ENCODE data around the gene ZNF423. TPM values are rescaled to one million over a fixed set of nuclear protein-coding genes. Genes with fewer than 3 reads are reported as not detected.
"Not testable (repeated sequence)": the region's sequence is repeated elsewhere in the genome, so short reads cannot be mapped to it uniquely, and the experiment has no call there.

ZNF423 gene
- total RNA-seq, 2 experiments from 2014 or later: not detected

- H3K4me1 Mint-ChIP-seq: no peaks in the 10 kb centered on the region
- no peak overlapping the region for H3K4me3 Mint-ChIP-seq
- ChIA-PET CTCF (no interaction called here), POLR2A (no interaction called here)
- no peaks in the 10 kb centered on the region for H3K36me3 Mint-ChIP-seq (ENCODE audit: low read depth)
- no peaks in the 10 kb centered on the region for H3K9me3 Mint-ChIP-seq
- DNase-seq: no peak
- no peak overlapping the region for H3K27ac Mint-ChIP-seq
- H3K27me3 Mint-ChIP-seq: no peaks in the 10 kb centered on the region
These were observed 176.8 kb downstream of the ZNF423 start for GRCh38 chr16:49679095-49679494.

DNA sequence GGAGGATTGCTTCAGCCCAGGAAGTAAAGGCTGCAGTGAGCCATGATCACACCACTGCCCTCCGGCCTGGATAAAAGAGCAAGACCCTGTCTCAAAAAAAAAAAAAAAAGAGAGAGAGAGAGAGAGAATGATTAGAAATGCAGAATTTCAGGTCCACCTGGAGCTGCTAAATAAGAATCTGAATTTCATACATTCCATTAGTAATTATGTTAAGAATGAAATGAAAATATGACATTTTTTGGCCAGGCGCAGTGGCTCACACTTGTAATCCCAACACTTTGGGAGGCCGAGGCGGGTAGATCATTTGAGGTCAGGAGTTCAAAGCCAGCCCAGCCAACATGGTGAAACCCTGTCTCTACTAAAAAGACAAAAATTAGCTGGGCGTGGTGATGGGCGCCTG lies 178.3 kb downstream of the ZNF423 start:
- H3K27ac Mint-ChIP-seq; POLR2A ChIA-PET; DNase-seq; H3K4me3 Mint-ChIP-seq; H3K36me3 Mint-ChIP-seq (ENCODE audit: low read depth); H3K4me1 Mint-ChIP-seq; H3K9me3 Mint-ChIP-seq; CTCF ChIA-PET; H3K27me3 Mint-ChIP-seq: not testable (repeated sequence)

- H3K4me1 Mint-ChIP-seq: no peaks in the 10 kb centered on the region
- H3K27ac Mint-ChIP-seq: no peak overlapping the region
- no peaks in the 10 kb centered on the region for H3K36me3 Mint-ChIP-seq (ENCODE audit: low read depth)
- no peak overlapping the region for H3K4me3 Mint-ChIP-seq
- DNase-seq: no peak
- CTCF ChIA-PET: no interaction called here
- no peaks in the 10 kb centered on the region for H3K9me3 Mint-ChIP-seq
- POLR2A ChIA-PET: no interaction called here
- H3K27me3 Mint-ChIP-seq: no peaks in the 10 kb centered on the region
These were observed 180.5 kb downstream of the ZNF423 start for GRCh38 chr16:49675413-49675812.

DNA sequence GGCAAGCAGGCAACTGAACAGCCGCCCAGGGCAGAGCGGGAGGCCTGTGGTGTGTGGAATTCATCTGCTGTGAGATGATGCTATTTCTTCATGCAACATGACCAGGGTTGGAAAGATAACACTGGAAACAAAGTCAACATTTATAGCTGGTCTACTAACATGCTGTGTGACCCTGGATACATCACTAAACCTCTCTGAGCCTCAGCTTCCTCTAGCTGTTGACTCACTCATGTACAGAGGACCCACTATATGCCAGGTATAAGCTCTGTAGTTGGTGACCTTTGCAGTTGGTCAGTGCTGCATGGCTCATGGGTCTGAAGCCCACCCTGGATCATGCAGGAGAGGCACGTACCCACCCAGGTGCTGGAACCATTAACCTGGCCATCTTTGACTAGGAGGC lies 180.9 kb downstream of the ZNF423 start:
- POLR2A ChIA-PET: no interaction called here
- H3K27me3 Mint-ChIP-seq: no peaks in the 10 kb centered on the region
- H3K4me1 Mint-ChIP-seq: no peaks in the 10 kb centered on the region
- DNase-seq: no peak
- H3K9me3 Mint-ChIP-seq: no peaks in the 10 kb centered on the region
- CTCF ChIA-PET: no interaction called here
- no peak overlapping the region for H3K4me3 Mint-ChIP-seq
- H3K36me3 Mint-ChIP-seq (ENCODE audit: low read depth): no peaks in the 10 kb centered on the region
- no peak overlapping the region for H3K27ac Mint-ChIP-seq

DNA sequence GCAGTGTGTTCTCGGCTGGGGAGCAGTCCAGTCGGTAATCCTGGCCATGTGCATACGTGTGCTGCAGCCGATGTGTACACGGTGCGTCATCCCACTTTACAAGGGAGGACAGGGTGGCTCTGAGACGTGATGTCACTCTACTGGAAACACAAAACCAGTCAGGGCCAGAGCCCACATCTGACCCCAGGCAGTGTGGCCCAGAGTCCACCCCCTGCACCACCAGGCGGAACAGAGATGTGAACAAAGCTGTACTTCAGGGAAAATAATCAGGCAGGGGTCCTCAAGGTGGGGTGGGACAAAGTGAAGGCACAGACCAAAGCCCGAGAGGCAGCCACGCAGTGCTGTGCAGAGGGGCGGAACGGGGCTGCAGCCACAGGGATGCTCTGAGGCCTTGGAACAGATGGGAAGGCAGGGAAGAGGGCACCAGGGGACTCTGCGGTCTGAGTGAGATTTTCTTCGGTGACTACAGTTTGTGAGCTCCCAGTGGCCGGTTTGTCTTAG lies 181.5 kb downstream of the ZNF423 start:
- H3K36me3 Mint-ChIP-seq (ENCODE audit: low read depth): no peaks in the 10 kb centered on the region
- no peak overlapping the region for H3K27ac Mint-ChIP-seq
- CTCF ChIA-PET: no interaction called here
- POLR2A ChIA-PET: no interaction called here
- DNase-seq: no peak
- no peaks in the 10 kb centered on the region for H3K9me3 Mint-ChIP-seq
- no peak overlapping the region for H3K4me3 Mint-ChIP-seq
- H3K4me1 Mint-ChIP-seq: no peaks in the 10 kb centered on the region
- H3K27me3 Mint-ChIP-seq: no peaks in the 10 kb centered on the region

- H3K36me3 Mint-ChIP-seq (ENCODE audit: low read depth): no peaks in the 10 kb centered on the region
- H3K27me3 Mint-ChIP-seq: no peaks in the 10 kb centered on the region
- no peak overlapping the region for H3K27ac Mint-ChIP-seq
- DNase-seq: no peak
- H3K4me3 Mint-ChIP-seq: no peak overlapping the region
- ChIA-PET CTCF (no interaction called here), POLR2A (no interaction called here)
- no peaks in the 10 kb centered on the region for H3K4me1 Mint-ChIP-seq
- no peaks in the 10 kb centered on the region for H3K9me3 Mint-ChIP-seq
These were observed 182.5 kb downstream of the ZNF423 start for GRCh38 chr16:49673442-49673841.

DNA sequence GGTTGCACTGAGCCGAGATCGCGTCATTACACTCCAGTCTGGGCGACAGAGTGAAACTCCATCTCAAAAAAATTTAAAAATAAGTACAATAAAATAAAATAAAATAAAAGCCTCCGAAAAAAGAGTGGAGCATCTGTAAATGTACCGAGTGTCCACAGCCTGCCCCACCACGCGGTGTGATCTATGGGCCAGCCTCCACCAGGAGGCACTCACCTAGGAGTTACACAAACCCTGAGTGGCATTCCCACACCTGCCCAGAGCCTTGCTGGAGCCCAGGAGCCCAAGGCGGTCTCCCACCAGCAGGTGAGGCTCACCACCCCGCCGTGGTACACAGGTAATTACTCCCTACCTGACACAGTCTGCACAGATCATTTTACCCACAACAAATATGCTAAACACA lies 183.2 kb downstream of the ZNF423 start:
- H3K4me1 Mint-ChIP-seq: no peaks in the 10 kb centered on the region
- H3K36me3 Mint-ChIP-seq (ENCODE audit: low read depth): no peaks in the 10 kb centered on the region
- no peak overlapping the region for H3K27ac Mint-ChIP-seq
- POLR2A ChIA-PET: no interaction called here
- CTCF ChIA-PET: no interaction called here
- H3K9me3 Mint-ChIP-seq: no peaks in the 10 kb centered on the region
- H3K4me3 Mint-ChIP-seq: no peak overlapping the region
- DNase-seq: no peak
- H3K27me3 Mint-ChIP-seq: no peaks in the 10 kb centered on the region

DNA sequence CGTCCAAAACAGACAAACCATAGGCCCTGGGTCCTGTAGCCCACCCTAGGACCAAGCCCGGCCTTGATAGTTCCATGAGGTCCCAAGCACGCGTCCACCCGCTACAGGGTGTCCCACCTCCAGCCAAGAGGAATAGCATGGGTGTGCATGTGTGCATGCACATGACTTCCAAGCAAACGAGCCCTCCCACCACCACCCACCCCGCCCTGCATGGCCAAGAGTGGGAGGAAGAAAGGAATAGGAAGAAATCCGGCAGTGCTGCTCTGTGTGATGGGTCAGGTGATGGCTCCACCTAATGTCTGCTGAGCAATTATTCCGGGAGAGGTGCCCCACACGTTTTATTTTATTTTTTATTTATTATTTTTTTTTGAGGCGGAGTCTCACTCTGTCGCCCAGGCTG lies 184.6 kb downstream of the ZNF423 start:
- CTCF ChIA-PET: no interaction called here
- POLR2A ChIA-PET: no interaction called here
- Mint-ChIP-seq H3K27me3 (no peaks in the 10 kb centered on the region), H3K36me3 (ENCODE audit: low read depth) (no peaks in the 10 kb centered on the region), H3K4me3 (no peak overlapping the region), H3K9me3 (no peaks in the 10 kb centered on the region), H3K27ac (no peak overlapping the region), H3K4me1 (no peaks in the 10 kb centered on the region)
- DNase-seq: no peak

- POLR2A ChIA-PET: no interaction called here
- Mint-ChIP-seq H3K27me3 (no peaks in the 10 kb centered on the region), H3K9me3 (no peaks in the 10 kb centered on the region), H3K4me3 (no peak overlapping the region), H3K4me1 (no peaks in the 10 kb centered on the region), H3K27ac (no peak overlapping the region), H3K36me3 (ENCODE audit: low read depth) (no peaks in the 10 kb centered on the region)
- DNase-seq: no peak
- CTCF ChIA-PET: no interaction called here
These were observed 185.3 kb downstream of the ZNF423 start for GRCh38 chr16:49670627-49671026.

GRCh38 chr16:49665482-49666230 lies 190.3 kb downstream of the ZNF423 start:
- H3K27ac Mint-ChIP-seq: no peak overlapping the region
- H3K4me3 Mint-ChIP-seq: no peak overlapping the region
- DNase-seq: no peak
- CTCF ChIA-PET: no interaction called here
- no peaks in the 10 kb centered on the region for H3K4me1 Mint-ChIP-seq
- no peaks in the 10 kb centered on the region for H3K9me3 Mint-ChIP-seq
- H3K27me3 Mint-ChIP-seq: no peaks in the 10 kb centered on the region
- H3K36me3 Mint-ChIP-seq (ENCODE audit: low read depth): no peaks in the 10 kb centered on the region
- POLR2A ChIA-PET: no interaction called here

DNA sequence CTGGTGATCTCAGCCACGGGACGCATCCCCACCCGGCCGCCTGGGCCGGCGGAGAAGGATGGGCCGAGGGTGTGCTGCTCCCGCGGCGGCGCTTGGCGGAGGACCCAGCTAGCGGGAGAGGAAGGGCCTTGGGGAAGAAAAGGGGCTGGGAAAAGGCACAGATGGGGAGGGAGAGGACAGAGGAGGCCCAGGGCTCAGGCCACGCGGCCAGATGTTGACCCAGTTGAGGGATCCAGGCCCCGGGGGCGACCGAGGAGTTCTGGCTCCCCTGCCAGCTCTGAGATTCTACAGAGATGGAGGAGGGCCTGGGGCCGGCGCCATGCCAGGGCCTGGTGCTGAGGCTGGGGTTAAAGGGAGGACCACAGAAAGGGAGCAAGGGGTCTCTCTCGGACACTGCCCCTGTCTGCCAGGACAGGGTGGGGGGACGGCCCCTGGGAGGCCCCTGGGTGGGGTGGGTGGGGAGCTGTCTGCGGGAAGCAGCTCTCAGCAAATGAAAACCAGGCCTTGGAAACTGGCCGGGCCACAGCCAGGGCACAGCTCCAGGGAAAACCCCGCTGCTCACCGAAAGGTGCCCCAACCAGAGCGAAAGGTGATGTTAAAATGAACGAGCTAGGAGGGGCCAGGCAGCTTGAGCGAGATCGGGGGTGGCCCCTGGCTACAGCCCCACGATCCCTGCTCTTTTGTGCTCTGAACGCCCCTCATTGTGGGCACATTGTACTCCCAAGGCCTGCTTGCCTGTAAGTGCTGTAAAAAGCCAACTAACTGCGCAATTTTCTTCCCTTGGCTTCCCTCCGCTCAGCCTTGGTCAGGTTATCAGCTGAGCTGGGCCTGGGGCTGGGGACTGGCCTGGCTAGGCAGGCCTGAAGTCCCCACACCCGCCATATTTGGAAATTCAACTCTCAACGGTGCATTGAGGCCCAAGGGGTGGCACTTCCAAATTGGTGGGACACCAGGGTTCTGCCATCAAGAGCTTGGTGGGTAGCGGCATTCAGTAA lies 191.4 kb downstream of the ZNF423 start:
- ChIA-PET POLR2A (no interaction called here), CTCF (no interaction called here)
- no peak overlapping the region for H3K27ac Mint-ChIP-seq
- no peaks in the 10 kb centered on the region for H3K9me3 Mint-ChIP-seq
- no peak overlapping the region for H3K4me3 Mint-ChIP-seq
- H3K27me3 Mint-ChIP-seq: no peaks in the 10 kb centered on the region
- no peaks in the 10 kb centered on the region for H3K4me1 Mint-ChIP-seq
- H3K36me3 Mint-ChIP-seq (ENCODE audit: low read depth): no peaks in the 10 kb centered on the region
- no peak for DNase-seq

DNA sequence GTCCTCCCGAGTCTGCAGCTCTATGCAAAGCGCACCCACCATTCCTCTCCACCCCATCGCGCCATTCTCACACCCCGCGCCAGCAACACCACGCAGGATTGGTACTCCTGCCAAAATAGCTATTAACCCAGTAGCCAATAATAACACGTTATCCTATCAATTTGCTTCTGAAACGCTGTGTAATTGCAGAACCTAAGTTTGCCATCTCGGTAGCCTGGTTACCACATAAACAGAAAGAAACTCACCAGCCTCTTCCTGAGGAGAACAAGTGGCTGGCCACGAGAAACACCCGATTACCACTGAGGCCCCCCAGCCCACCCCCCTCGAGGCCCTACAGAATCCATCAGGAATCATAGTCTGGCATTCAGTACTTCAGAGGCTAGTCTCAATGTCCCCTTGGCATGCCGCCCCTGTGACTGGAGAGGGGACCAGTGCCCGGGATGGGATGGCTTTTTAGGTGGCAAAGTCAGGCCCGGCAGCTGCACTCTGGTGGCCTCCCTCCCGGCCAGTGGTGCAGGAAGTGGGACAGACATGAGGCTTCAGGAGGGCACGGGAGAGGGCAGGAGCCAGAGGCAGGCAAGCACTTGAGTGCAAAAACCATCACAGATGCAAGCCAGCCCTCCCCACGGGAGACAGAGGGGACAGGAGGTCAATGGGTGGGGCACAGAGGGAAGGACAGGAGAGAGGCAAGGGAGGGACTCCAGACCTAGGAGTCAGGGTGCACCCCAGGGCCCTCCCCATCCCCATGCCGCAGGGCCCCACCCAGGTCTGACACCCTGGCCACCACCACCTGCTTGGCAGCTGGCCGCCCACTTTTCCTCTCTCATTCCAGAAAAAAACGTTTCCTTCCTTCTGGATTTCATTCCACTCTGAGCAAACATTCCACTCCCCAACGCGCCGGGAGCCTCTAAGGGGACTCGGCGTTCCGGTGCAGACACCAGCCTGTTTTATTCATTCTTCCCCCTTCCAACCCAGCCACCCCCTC lies 192.5 kb downstream of the ZNF423 start:
- H3K9me3 Mint-ChIP-seq: no peaks in the 10 kb centered on the region
- ChIA-PET CTCF (no interaction called here), POLR2A (no interaction called here)
- H3K4me1 Mint-ChIP-seq: no peaks in the 10 kb centered on the region
- no peaks in the 10 kb centered on the region for H3K36me3 Mint-ChIP-seq (ENCODE audit: low read depth)
- no peak overlapping the region for H3K4me3 Mint-ChIP-seq
- H3K27ac Mint-ChIP-seq: no peak overlapping the region
- no peaks in the 10 kb centered on the region for H3K27me3 Mint-ChIP-seq
- no peak for DNase-seq

- Mint-ChIP-seq H3K4me1 (no peaks in the 10 kb centered on the region), H3K36me3 (ENCODE audit: low read depth) (no peaks in the 10 kb centered on the region), H3K27ac (no peak overlapping the region), H3K4me3 (no peak overlapping the region), H3K9me3 (no peaks in the 10 kb centered on the region), H3K27me3 (no peaks in the 10 kb centered on the region)
- DNase-seq: no peak
- CTCF ChIA-PET: no interaction called here
- POLR2A ChIA-PET: no interaction called here
These were observed 193.3 kb downstream of the ZNF423 start for GRCh38 chr16:49662569-49662968.

All from activated CD4-positive, alpha-beta memory T cell treated with anti-CD3 and anti-CD28 coated beads, Interleukin-2, amount 10 ng/mL, durations not matched to agents 7 days and 5 days (primary cell).